ENCODE measurements around the gene TAC3.

GRCh38 chr12:57003395-57003794, 12.9 kb downstream of the TAC3 start:
- no peak for TF ChIP-seq POLR2A (IDR thresholded peaks at IDR 0.05)
- no peak for TF ChIP-seq CTCF (IDR thresholded peaks at IDR 0.05)
